NCI-H2196 treated with DMSO at 0.1 percent for 48 hours (cell line): ENCODE results near the gene COPS3.
A peak's percentile ranks its signal among the peaks of the same experiment; 100 is the strongest.
"Not testable (repeated sequence)": the region's sequence is repeated elsewhere in the genome, so short reads cannot be mapped to it uniquely, and the experiment has no call there.

ENCODE experiments used
- DNase-seq: peaks from one replicate; lab custom pipeline; 2025; ENCODE audit not compliant: unreplicated experiment; lab: John Stamatoyannopoulos, UW

Gene COPS3

DNA sequence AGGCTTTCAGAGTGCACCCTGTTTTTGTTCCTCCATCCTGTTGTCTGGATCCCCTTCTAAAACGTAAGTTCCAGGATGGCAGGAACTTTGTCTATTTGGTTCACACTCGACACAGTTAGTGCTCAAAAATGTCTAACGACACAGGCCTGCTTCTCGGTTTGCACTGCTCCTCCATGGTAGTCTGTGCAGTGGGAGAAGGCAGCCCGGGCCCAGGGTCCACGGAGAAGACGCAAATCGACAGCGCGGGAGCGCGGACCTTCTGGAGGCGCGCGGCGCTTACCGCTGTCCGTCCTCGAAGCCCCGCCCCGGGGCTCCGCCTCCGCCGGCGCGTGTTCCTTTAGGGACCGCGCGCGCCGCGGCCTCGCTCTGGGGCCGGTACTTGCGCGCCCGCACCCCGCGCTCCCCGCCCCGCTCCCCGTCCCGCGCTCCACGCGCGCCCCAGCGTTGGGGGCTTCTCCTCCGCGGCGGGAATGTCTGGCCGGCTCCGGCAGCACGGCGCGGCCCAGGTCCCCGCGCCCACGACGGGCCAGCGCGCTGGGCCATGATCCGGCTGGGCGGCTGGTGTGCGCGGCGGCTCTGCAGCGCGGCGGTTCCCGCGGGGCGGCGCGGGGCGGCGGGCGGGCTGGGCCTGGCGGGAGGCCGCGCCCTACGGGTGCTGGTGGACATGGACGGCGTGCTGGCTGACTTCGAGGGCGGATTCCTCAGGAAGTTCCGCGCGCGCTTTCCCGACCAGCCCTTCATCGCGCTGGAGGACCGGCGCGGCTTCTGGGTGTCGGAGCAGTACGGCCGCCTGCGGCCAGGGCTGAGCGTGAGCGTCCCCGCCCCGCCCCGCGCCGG lies 22.2 kb upstream of the COPS3 start, which contains the start of gene NT5M:
NT5M (plus strand) TSS at position 364 of the 837 bp plus-strand sequence; CDS start at position 542, 178 bp downstream.
- DNase-seq = peak; percentile 4

DNA sequence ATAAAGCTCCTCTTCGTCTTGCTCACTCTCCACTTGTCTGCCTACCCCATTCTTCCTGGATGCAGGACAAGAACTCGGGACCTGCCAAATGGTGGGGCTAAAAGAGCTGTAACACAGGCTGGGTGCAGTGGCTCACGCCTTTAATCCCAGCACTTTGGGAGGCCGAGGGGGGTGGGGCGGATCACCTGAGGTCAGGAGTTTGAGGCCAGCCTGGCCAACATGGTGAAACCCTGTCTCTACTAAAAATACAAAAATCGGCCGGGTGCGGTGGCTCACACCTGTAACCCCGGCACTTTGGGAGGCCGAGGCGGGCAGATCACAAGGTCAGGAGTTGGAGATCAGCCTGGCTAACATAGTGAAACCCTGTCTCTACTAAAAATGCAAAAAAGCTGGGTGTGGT lies 20.6 kb upstream of the COPS3 start:
- DNase-seq = not testable (repeated sequence)

DNA sequence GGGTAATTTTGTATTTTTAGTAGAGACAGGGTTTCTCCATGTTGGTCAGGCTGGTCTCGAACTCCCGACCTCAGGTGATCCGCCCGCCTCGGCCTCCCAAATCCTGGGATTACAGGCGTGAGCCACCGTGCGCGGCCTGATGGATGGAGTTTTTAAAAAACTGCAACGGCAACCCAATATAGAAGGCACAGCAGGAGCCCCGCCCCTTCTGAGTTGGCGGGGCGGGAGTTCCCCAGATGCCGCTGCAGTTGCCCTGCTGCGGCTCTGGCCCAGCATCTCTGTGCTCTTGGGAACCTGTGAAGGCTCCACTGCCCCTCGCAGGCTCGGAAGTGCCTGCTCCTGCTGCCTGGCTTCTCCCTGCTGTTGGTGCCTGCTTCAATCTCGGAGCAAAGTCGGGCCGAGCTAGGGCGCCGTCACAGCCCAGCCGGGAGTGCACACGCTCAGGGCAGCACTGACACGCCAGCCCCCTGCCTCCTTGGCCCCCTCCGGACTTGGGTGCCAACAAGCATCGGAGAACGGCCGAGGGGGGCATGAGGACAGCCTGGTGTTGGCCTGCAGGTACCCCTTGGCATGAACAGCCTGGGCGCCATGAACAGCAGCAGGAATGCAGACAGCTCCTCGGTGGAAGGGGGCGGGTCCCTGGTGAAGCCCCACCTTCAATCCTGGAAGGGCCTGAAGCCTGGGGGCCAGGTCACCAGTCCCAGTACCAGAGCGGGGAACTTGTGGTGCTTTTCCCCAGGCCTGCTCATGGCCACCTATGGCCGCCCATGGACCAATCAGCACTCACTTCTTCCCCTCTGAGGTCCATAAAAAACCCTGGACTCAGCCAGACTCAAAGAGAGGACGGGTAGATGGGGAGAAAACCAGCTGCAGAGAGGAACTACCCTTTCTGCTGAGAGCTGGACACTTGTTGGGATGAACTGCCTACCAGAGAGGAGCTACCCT lies 19.9 kb upstream of the COPS3 start:
- no peak for DNase-seq

DNA sequence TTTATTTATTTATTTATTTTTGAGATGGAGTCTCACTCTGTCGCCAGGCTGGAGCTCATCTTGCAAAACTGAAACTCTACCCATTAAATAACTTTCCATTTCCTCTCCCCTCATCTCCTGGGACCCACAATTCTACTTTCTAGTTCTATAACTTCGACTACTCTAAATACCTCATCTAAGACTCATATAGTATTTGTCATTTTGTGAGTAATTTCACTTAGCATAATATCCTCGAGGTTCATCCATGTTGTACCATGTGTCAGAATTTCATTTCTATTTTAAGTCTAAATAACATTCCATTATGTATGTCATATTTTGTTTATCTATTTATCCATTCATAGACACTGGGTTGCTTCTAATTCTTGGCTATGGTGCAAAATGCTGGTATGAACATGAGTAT lies 17.1 kb upstream of the COPS3 start:
- DNase-seq = no peak

DNA sequence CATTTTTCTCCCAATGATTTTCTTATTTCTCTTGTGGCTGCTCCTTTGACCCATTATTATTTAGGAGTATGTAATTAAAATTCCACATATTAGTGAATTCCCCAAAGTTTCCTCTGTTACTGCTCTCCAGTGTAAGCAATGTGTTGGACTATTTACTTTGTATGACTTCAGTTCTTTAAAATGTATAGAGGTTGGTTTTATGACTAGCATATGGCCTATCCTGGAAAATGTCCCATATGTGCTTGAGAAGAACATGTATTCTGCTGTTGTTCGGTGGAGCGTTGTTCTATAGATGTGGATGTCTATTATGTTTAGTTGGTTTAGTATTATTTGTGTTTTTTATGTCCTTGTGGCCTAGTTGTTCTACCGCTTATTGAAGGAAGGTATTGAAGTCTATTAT lies 16.2 kb upstream of the COPS3 start:
- DNase-seq = no peak

DNA sequence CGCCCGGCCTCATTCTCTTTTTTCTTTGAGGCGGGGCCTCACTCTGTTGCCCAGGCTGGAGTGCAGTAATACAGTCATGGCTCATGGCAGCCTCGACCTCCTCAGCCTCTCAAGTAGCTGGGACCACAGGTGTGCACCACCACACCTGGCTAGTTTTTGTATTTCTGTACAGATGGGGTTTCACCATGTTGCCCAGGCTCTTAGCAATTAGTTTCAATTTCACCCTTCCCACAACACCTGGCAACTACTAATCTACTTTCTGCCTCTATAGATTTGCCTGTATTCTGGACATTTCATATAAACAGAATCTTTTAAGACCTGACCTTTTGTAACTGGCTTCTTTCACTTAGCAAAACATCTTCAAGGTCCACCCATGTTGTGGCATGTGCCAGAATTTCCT lies 14.1 kb upstream of the COPS3 start:
- no peak for DNase-seq

DNA sequence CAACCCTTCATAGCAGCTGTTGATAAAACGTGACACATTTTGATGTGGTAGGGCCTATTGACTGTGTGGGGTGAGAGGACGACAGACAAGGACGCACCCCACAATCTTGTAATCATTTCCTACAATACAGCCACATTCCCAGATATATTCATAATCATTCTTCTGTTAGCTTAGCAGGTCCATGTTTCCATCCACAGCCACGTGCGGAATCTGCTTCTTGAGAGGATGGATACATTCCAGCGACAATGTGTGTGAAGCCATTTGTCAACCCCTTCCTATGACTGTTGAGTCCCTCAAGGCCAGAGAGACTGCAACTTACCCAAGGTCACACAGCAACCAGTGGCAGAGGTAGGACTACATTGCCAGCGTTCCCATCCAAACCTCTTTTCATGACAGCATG lies 8.7 kb upstream of the COPS3 start:
- DNase-seq = no peak

DNA sequence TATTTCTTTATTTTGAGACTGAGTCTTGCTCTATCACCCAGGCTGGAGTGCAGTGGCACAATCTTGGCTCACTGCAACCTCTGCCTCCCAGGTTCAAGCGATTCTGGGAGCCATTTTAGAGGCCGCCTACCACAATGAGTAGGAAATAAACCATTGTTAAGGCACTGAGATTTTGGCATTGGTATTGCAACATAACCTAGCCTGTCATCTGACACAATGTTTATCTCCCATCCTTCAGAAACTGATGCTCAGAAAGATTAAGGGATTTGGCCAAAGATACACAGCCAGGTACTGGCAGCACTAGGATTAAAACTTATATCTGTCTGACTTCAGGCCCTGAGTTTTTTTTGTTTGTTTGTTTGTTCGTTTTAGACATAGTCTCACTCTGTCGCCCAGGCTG lies 8.0 kb upstream of the COPS3 start:
- DNase-seq = no peak

DNA sequence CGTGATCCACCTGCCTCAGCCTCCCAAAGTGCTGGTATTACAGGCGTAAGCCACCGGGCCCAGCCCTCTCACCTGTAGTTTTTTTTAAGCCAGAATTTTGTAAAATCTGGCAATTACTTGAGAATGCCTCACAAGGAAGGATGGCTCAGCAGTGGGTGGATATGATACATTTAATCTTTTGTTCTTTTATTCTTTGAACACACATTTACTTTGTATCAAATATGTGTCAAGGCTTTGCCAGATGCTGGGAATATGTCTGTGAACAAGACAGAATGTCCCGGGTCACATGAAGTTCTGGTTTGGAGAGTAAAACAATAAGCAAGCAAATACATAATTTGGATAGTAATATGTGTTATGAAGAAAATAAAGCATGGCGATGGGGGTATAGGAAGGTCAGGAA lies 4.9 kb upstream of the COPS3 start:
- no peak for DNase-seq

DNA sequence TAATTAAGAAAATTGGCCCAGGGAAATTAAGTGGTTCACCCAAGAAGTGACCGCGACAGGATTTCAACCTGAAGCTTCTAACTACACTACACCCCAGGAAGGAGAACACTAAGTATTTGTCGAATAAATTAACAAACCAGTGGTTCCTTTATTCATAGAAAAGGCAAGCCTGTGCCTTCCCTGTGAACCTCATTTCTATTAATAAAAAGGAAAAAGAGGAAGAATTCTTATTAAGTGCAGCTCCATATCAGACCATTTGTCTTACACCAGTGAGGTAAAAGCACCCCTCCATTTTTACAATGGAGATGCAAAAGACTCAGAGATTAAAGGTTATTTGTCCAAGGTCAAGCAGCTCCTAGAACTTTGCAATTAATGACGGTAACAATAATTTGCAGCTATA lies 1.7 kb downstream of the COPS3 start:
- no peak for DNase-seq

DNA sequence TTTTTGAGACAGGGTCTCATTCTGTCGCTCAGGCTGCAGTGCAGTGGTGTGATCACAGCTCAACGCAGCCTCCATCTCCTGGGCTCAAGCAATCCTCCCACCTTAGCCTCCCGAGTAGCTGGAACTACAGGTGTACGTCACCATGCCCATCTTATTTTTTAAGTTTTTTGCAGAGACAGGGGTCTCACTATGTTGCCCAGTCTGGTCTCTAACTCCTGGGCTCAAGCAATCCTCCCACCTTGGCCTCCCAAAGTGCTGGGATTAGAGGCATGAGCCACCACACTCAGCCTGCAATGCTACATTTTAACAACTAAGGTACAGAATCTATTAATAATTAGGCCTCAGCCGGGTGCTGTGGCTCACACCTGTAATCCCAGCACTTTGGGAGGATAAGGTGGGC lies 3.6 kb downstream of the COPS3 start:
- not testable (repeated sequence) for DNase-seq

DNA sequence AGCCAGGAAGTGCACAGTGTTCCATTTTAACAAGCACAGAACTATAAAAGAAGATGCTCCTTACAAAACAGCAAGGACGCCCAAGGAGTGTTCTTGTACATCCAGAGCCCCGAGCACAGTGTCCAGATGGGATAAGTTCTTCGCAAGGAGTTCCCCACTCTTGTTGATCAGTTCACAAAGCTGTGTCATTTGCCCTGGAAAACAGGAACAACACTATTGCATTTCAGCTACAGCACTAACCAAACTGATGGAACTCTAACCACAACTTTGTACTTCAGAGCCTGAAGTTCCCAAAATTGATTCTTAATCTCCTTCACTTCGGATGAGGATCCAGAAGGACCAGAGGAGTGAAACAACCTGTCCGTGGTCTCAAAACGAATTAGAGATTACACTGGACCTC lies 5.1 kb downstream of the COPS3 start:
- no peak for DNase-seq

DNA sequence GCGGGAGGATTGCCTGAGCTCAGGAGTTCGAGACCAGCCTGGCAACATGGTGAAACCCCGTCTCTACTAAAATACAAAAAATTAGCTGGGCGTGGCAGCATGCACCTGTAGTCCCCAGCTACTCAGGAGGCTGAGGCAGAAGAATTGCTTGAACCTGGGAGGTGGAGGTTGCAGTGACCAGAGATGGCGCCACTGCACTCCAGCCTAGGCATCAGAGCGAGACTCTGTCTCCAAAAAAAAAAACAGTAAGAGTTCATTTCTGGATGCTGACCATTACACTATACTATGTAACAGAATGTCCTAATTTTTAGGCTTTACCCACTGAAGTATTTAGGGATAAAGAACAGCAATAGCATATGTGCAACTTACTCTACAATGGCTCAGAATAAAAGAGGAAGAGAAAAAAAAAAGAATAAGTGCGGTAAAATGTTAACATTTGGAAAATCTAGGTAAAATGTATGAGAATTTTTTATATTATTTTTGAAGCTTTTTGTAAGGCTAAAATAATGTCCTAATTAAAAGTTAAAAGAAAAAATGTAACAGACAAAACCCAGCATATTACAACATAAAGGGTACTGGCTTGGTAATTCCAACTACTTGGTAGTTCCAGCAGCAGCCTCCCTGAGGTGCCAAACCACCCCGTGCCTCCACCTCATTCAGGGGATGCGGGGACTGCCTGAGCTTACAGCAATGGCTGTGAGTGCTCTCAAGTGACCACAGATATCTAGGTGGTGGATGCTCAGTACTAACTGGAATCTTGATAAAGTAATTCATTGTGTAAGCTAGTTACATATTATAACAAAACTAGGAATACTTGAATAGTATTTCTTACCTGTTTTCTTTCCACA lies 10.9 kb downstream of the COPS3 start:
- no peak for DNase-seq

DNA sequence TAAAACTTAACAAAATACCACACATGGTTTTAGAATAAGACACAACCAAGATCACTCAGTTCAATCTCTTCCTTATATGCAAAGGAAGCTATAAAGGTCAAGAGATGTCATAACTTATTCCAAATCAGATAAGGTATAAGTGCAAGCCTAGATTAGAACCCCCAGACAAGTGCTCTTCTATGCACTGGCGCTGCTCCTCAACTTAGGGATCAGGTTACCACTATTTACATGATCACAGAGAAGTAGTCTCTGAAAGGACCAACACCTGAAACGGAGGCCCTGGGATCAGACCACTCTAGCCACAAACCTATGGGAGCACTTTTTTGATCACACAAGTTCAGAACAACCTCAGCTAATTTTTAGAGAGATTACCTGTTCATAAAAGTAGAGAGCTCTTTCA lies 16.6 kb downstream of the COPS3 start:
- DNase-seq = peak; percentile 10

DNA sequence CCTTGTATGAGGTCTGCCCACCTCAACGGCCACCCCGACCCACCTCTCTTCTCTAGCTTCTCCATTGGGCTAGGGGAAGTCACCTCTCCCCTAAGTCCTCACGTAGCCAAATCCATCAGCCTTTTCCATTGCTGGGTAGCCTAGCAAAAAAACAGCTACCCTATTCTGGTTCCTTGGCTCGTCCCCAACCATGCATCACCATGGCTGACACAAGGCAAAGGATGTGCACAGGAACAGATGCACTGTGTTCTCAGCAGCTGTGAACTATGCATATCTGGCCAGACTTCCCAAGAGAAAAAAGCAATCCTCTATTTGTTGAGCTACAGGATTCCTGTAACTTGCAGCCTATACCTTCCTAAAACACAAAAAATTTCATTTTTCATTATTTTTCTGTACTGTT lies 22.0 kb downstream of the COPS3 start:
- no peak for DNase-seq

DNA sequence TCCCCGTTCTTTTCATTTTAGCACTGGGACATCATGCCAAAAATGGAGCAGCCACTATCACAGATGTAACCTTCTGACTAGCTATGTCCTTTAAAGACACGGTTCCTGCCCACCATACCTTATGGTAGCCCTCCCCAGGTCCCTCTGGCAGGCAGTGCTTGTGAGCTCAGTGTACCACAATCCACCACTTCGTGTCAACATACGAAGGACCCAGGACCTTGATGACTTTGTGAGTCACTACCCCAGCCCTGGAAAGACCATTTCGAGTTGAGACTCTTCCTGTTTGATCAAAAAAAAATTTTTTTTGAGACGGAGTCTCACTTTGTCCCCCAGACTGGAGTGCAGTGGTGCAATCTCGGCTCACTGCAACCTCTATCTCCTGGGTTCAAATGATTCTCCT lies 23.0 kb downstream of the COPS3 start:
- no peak for DNase-seq

DNA sequence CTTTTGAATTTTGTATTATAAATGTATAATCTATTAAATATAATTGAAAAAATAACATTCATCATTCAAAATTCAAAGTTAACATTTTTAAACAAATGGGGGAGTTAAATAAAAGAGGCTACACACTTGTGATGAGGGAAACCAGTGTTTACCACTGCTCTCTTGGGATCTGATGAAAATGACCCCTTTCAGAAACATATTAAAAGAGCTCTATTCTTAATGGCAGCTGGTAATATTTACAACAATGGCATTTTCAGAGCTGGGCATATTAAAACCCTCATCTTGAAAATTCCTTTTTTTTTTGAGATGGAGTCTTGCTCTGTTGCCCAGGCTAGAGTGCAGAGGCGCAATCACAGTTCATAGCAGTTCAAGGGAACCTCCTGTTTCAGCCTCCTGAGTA lies 24.7 kb downstream of the COPS3 start:
- no peak for DNase-seq

DNA sequence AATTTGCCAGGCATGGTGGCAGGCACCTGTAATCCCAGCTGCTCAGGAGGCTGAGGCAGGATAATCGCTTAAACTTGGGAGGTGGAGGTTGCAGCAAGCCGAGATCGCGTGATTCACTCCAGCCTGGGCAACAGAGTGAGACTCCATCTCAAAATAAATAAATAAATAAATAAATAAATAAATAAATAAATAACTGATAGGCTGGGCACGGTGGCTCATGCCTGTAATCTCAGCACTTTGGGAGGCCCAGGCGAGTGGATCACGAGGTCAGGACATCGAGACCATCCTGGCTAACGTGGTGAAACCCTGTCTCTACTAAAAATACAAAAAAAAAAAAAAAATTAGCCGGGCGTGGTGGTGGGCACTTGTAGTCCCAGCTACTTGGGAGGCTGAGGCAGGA lies 25.4 kb downstream of the COPS3 start:
- not testable (repeated sequence) for DNase-seq

DNA sequence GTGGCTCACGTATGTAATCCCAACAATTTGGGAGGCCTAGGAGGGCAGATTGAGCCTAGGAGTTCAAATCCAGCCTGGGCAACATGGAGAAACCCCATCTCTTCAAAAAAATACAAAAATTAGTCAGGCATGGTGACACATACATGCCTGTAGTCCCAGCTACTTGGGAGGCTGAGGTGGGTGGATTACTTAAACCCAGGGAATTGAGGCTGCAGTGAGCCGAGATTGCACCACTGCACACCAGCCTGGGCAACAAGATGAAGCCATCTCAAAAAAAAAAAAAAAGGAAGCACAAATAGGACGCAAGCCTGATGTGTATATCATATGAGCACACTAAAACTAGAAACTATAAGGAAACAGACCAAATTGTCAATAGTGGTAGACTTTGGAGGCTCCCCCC lies 27.0 kb downstream of the COPS3 start:
- DNase-seq = no peak

DNA sequence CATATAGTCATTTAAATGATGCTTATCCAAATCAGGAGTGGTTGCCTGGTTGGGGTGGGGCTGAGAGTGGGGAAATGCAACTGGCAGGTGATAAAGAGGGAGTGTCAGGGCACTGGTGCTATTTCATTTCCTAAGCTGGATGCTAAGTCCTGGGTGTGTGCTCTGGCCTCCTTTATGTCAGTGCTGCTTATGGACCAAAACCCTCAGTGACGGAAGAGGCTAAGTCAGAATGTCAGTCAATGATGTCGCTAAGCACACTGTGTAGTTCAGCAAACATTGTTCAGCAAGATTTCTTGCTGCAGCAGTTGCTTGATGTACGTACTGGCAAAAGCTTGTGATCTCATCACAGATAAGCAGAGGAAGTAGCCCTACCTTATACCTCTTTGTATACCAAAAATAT lies 27.6 kb downstream of the COPS3 start:
- DNase-seq = no peak

DNA sequence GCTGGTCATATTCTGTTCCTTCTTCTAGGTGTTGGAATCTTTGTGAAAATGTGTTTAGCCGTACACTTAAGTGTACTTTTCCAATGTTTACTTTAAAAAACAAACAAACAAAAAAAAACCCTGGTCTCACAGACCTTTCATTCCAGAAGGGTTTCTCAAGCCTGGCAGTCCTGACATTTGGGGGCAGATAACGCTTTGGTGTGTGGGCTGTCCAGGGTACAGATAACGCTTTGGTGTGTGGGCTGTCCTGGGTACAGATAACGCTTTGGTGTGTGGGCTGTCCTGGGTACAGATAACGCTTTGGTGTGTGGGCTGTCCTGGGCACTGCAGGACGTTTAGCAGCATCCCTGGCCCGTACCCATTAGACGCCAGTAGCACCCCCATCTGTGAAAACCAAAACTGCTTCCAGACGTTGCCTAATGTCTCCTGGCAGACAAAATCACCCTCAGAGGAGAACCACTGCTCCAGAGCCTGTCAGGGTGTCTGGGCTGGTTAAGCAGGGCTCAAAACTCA lies 28.8 kb downstream of the COPS3 start:
- no peak for DNase-seq
